Measurements from ENCODE around the gene OTOG. TPM values are rescaled to one million over a fixed set of nuclear protein-coding genes. Genes with fewer than 3 reads are reported as not detected.
A peak's percentile ranks its signal among the peaks of the same experiment; 100 is the strongest.

The OTOG gene
- not detected for total RNA-seq

- DNase-seq (ENCODE audit: low spot score) (no peak), ATAC-seq (no peak)
These were observed at the start of gene OTOG for GRCh38 chr11:17547051-17547577. TSS of gene OTOG (plus strand) at chr11:17547259. CDS start at chr11:17547373, 114 bp downstream.

- no peak for DNase-seq (ENCODE audit: low spot score)
- peak; percentile 77 for ATAC-seq
These were observed 49.0 kb upstream of the OTOG start for GRCh38 chr11:17498058-17498457.

- ATAC-seq (peak; percentile 28), DNase-seq (ENCODE audit: low spot score) (no peak)
These were observed 48.6 kb upstream of the OTOG start for GRCh38 chr11:17498475-17498874.

GRCh38 chr11:17500673-17501072 is 46.4 kb upstream of the OTOG start:
- no peak for DNase-seq (ENCODE audit: low spot score)
- ATAC-seq: no peak

- DNase-seq (ENCODE audit: low spot score): no peak
- ATAC-seq: no peak
These were observed 44.4 kb upstream of the OTOG start for GRCh38 chr11:17502630-17503029.

GRCh38 chr11:17504330-17505107 is 42.5 kb upstream of the OTOG start:
- peak; percentile 81 for DNase-seq (ENCODE audit: low spot score)
- ATAC-seq: peak; percentile 96

- no peak for DNase-seq (ENCODE audit: low spot score)
- ATAC-seq: no peak
These were observed 41.9 kb upstream of the OTOG start for GRCh38 chr11:17505146-17505545.

GRCh38 chr11:17506314-17506713 is 40.7 kb upstream of the OTOG start:
- no peak for ATAC-seq

GRCh38 chr11:17506942-17507341 is 40.1 kb upstream of the OTOG start:
- DNase-seq (ENCODE audit: low spot score): no peak
- ATAC-seq: no peak

More at GRCh38 chr11:17506314-17506713, 40.7 kb upstream of the OTOG start:
- no peak for DNase-seq (ENCODE audit: low spot score)

GRCh38 chr11:17507773-17508172 is 39.3 kb upstream of the OTOG start:
- DNase-seq (ENCODE audit: low spot score): no peak
- no peak for ATAC-seq

GRCh38 chr11:17508306-17508705 is 38.8 kb upstream of the OTOG start:
- ATAC-seq: no peak
- DNase-seq (ENCODE audit: low spot score): no peak

- ATAC-seq: no peak
These were observed 38.3 kb upstream of the OTOG start for GRCh38 chr11:17508791-17509190.

GRCh38 chr11:17510507-17511206 is 36.4 kb upstream of the OTOG start:
- ATAC-seq (no peak), DNase-seq (ENCODE audit: low spot score) (no peak)

More at GRCh38 chr11:17508791-17509190, 38.3 kb upstream of the OTOG start:
- no peak for DNase-seq (ENCODE audit: low spot score)

- no peak for ATAC-seq
- no peak for DNase-seq (ENCODE audit: low spot score)
These were observed 35.5 kb upstream of the OTOG start for GRCh38 chr11:17511571-17511970.

GRCh38 chr11:17512101-17512500 is 35.0 kb upstream of the OTOG start:
- no peak for DNase-seq (ENCODE audit: low spot score)
- no peak for ATAC-seq

GRCh38 chr11:17513853-17514252 is 33.2 kb upstream of the OTOG start:
- ATAC-seq (no peak), DNase-seq (ENCODE audit: low spot score) (no peak)

- ATAC-seq: no peak
- no peak for DNase-seq (ENCODE audit: low spot score)
These were observed 32.6 kb upstream of the OTOG start for GRCh38 chr11:17514476-17514875.

- DNase-seq (ENCODE audit: low spot score) (no peak), ATAC-seq (no peak)
These were observed 31.4 kb upstream of the OTOG start for GRCh38 chr11:17515443-17516176.

- ATAC-seq: no peak
- no peak for DNase-seq (ENCODE audit: low spot score)
These were observed 30.4 kb upstream of the OTOG start for GRCh38 chr11:17516551-17517150.

- DNase-seq (ENCODE audit: low spot score): no peak
- ATAC-seq: no peak
These were observed 29.9 kb upstream of the OTOG start for GRCh38 chr11:17517186-17517585.

- no peak for DNase-seq (ENCODE audit: low spot score)
- ATAC-seq: no peak
These were observed 28.7 kb upstream of the OTOG start for GRCh38 chr11:17518366-17518765.
